WTC11 (cell line): ENCODE measurements around the gene TP53BP2. TPM values are rescaled to one million over a fixed set of nuclear protein-coding genes. Genes with fewer than 3 reads are reported as not detected.

Experiments
- ATAC-seq: fragments of 200-7000 bp; cut with Tn5 transposase; 2 replicates; pipeline ENCODE4 v1.10.0; 2021; ENCODE audit warnings: mild to moderate bottlenecking, moderate library complexity
- CTCF ChIA-PET: fragments of 300-600 bp; sonication (Branson Sonifier 250); formaldehyde crosslinking; loops from one replicate; lab custom pipeline; 2021; ENCODE audit warnings: antibody characterized with exemption; lab: Charles Lee
- POLR2A ChIA-PET: fragments of 350-600 bp; sonication (Branson Sonifier 250); formaldehyde crosslinking; loops from one replicate; lab custom pipeline; 2021; ENCODE audit warnings: antibody characterized with exemption; lab: Charles Lee
- DNase-seq: peaks from one replicate; pipeline ENCODE4 v3.0.0; 2021; ENCODE audit warnings: low spot score
- H3K27ac Mint-ChIP-seq: 2 replicates; pipeline ENCODE4 v1.8.0; 2021; ENCODE audit warnings: mixed read lengths
- H3K27me3 Mint-ChIP-seq: 2 replicates; pipeline ENCODE4 v1.8.0; 2021; ENCODE audit warnings: low read depth, mild to moderate bottlenecking, moderate library complexity, mixed read lengths
- H3K36me3 Mint-ChIP-seq: 2 replicates; pipeline ENCODE4 v1.8.0; 2021; ENCODE audit warnings: mixed read lengths
- H3K4me1 Mint-ChIP-seq: 2 replicates; pipeline ENCODE4 v1.8.0; 2022; ENCODE audit warnings: mixed read lengths
- H3K4me3 Mint-ChIP-seq: 2 replicates; pipeline ENCODE4 v1.8.0; 2021; ENCODE audit warnings: mild to moderate bottlenecking, moderate library complexity, mixed read lengths
- H3K9me3 Mint-ChIP-seq: 2 replicates; pipeline ENCODE4 v1.8.0; 2021; ENCODE audit warnings: mixed read lengths
- ATF2 ChIP-seq: sonication (generic); formaldehyde crosslinking; IDR thresholded peaks from 2 replicates; pipeline ENCODE4 v1.8.1; 2022; ENCODE audit warnings: low read depth, missing genetic modification reagents, borderline replicate concordance
- CBFB ChIP-seq: sonication (generic); formaldehyde crosslinking; IDR thresholded peaks from 2 replicates; pipeline ENCODE4 v1.8.1; 2022; ENCODE audit warnings: mild to moderate bottlenecking, low read depth, missing genetic modification reagents
- CREM ChIP-seq: sonication (generic); formaldehyde crosslinking; IDR thresholded peaks from 2 replicates; pipeline ENCODE4 v1.8.1; 2022; ENCODE audit warnings: mild to moderate bottlenecking, missing genetic modification reagents, moderate library complexity
- ELF4 ChIP-seq: sonication (generic); formaldehyde crosslinking; IDR thresholded peaks from 2 replicates; pipeline ENCODE4 v1.8.1; 2022; ENCODE audit warnings: low read depth, mild to moderate bottlenecking, moderate library complexity, missing genetic modification reagents
- EMX1 ChIP-seq: fragments of 250-450 bp; sonication (Bioruptor Pico); IDR thresholded peaks from 2 replicates; pipeline ENCODE4 v1.8.0; 2021; ENCODE audit warnings: mild to moderate bottlenecking
- ERG ChIP-seq: fragments of 250-450 bp; sonication (Bioruptor Pico); IDR thresholded peaks from 2 replicates; pipeline ENCODE4 v1.8.0; 2021; ENCODE audit warnings: mild to moderate bottlenecking
- ETV6 ChIP-seq: sonication (generic); formaldehyde crosslinking; IDR thresholded peaks from 2 replicates; pipeline ENCODE4 v1.8.1; 2022; ENCODE audit warnings: mild to moderate bottlenecking, missing genetic modification reagents
- FOXJ3 ChIP-seq: sonication (generic); formaldehyde crosslinking; IDR thresholded peaks from 2 replicates; pipeline ENCODE4 v1.9.0; 2021; ENCODE audit warnings: missing genetic modification reagents, mild to moderate bottlenecking, borderline replicate concordance
- FOXP4 ChIP-seq: sonication (generic); formaldehyde crosslinking; IDR thresholded peaks from 2 replicates; pipeline ENCODE4 v1.8.0; 2022; ENCODE audit warnings: mild to moderate bottlenecking, missing genetic modification reagents
- GABPB1 ChIP-seq: sonication (generic); formaldehyde crosslinking; IDR thresholded peaks from 2 replicates; pipeline ENCODE4 v1.8.1; 2023; ENCODE audit warnings: mild to moderate bottlenecking, missing genetic modification reagents
- IRF2 ChIP-seq: sonication (generic); formaldehyde crosslinking; IDR thresholded peaks from 2 replicates; pipeline ENCODE4 v1.8.0; 2022; ENCODE audit warnings: low read depth, missing genetic modification reagents, borderline replicate concordance
- MLX ChIP-seq: sonication (generic); formaldehyde crosslinking; IDR thresholded peaks from 2 replicates; pipeline ENCODE4 v1.8.1; 2023; ENCODE audit warnings: mild to moderate bottlenecking, missing genetic modification reagents, moderate library complexity
- NFE2L1 ChIP-seq: sonication (generic); formaldehyde crosslinking; IDR thresholded peaks from 2 replicates; pipeline ENCODE4 v1.8.1; 2023; ENCODE audit warnings: missing genetic modification reagents
- OVOL2 ChIP-seq: fragments of 250-450 bp; sonication (Bioruptor Pico); IDR thresholded peaks from 2 replicates; pipeline ENCODE4 v1.9.0; 2021; ENCODE audit warnings: mild to moderate bottlenecking, borderline replicate concordance
- PRRX2 ChIP-seq: fragments of 250-450 bp; sonication (Bioruptor Pico); IDR thresholded peaks from 2 replicates; pipeline ENCODE4 v1.8.0; 2021; ENCODE audit warnings: mild to moderate bottlenecking
- SMAD3 ChIP-seq: sonication (generic); formaldehyde crosslinking; IDR thresholded peaks from 2 replicates; pipeline ENCODE4 v1.8.0; 2022; ENCODE audit warnings: missing genetic modification reagents, mild to moderate bottlenecking, borderline replicate concordance
- ZNF121 ChIP-seq: sonication (generic); formaldehyde crosslinking; IDR thresholded peaks from 2 replicates; pipeline ENCODE4 v1.8.0; 2023; ENCODE audit warnings: missing genetic modification reagents
- ZNF423 ChIP-seq: fragments of 250-450 bp; sonication (Bioruptor Pico); IDR thresholded peaks from 2 replicates; pipeline ENCODE4 v2.1.2; 2022; ENCODE audit warnings: mild to moderate bottlenecking, moderate library complexity
- ZNF512 ChIP-seq: sonication (generic); formaldehyde crosslinking; IDR thresholded peaks from 2 replicates; pipeline ENCODE4 v1.8.1; 2022; ENCODE audit warnings: missing genetic modification reagents, borderline replicate concordance
- ZSCAN18 ChIP-seq: fragments of 250-450 bp; sonication (Bioruptor Pico); IDR thresholded peaks from 2 replicates; pipeline ENCODE4 v2.1.2; 2022; ENCODE audit warnings: mild to moderate bottlenecking, moderate library complexity
- total RNA-seq: library from RNA; stranded (reverse); gene quantifications from 3 replicates; pipeline ENCODE4 v1.2.3, GENCODE V29; 2021

TP53BP2 gene
- total RNA-seq, 1 experiment from 2014 or later: 42.7 TPM

GRCh38 chr1:223772771-223773160 lies 73.0 kb downstream of the TP53BP2 start:
- ATAC-seq (no peak; the same call in 1 of the 2 replicates), DNase-seq (no peak)
- H3K27ac Mint-ChIP-seq: no peak overlapping the region; the same call in 1 of the 2 replicates
- H3K4me3 Mint-ChIP-seq: no peak overlapping the region
- no peaks in the 10 kb centered on the region for H3K27me3 Mint-ChIP-seq
- POLR2A ChIA-PET: no interaction called here
- TF ChIP-seq FOXP4 (CRISPR knock-in tag): no peak
- no peak for TF ChIP-seq ZNF121 (CRISPR knock-in tag)
- TF ChIP-seq PRRX2 (CRISPR knock-in tag): no peak
- no peak for TF ChIP-seq IRF2 (CRISPR knock-in tag)
- TF ChIP-seq CBFB (CRISPR knock-in tag): no peak
- CTCF ChIA-PET: interaction anchor here (1.1 kb wide), 1 partner anchor 278 kb away, joined by 4 read pairs; no protein-coding TSS in a partner anchor
- peaks cover 17% of the 10 kb centered on the region for H3K4me1 Mint-ChIP-seq
- H3K36me3 Mint-ChIP-seq: peaks cover 38% of the 10 kb centered on the region
- H3K9me3 Mint-ChIP-seq: peaks cover 9% of the 10 kb centered on the region; the same call in 1 of the 2 replicates

GRCh38 chr1:223771814-223772770 lies 73.7 kb downstream of the TP53BP2 start:
- Mint-ChIP-seq H3K4me3 (no peak overlapping the region), H3K27ac (peak overlapping the region; percentile 69), H3K4me1 (peaks cover 17% of the 10 kb centered on the region), H3K9me3 (peaks cover 9% of the 10 kb centered on the region; the same call in 1 of the 2 replicates), H3K27me3 (no peaks in the 10 kb centered on the region), H3K36me3 (peaks cover 38% of the 10 kb centered on the region)
- CTCF ChIA-PET: interaction anchor here (0.7 to 1.5 kb wide), 6 partner anchors 8 to 279 kb away, joined by 3 to 7 read pairs (median 5); partner anchors contain the start of gene CAPN2
- peak; percentile 88 for ATAC-seq
- POLR2A ChIA-PET: no interaction called here
- DNase-seq: no peak
- no peak for TF ChIP-seq ZNF512 (CRISPR knock-in tag)
- no peak for TF ChIP-seq ZNF423
- TF ChIP-seq OVOL2 (CRISPR knock-in tag): no peak
- no peak for TF ChIP-seq MLX (CRISPR knock-in tag)
- no peak for TF ChIP-seq ETV6 (CRISPR knock-in tag)
- TF ChIP-seq ELF4 (CRISPR knock-in tag): no peak
- TF ChIP-seq ZSCAN18 (CRISPR knock-in tag): no peak
- no peak for TF ChIP-seq ATF2
- TF ChIP-seq SMAD3 (CRISPR knock-in tag): no peak
- TF ChIP-seq NFE2L1: no peak
- no peak for TF ChIP-seq CREM (CRISPR knock-in tag)
- TF ChIP-seq FOXJ3: no peak
- no peak for TF ChIP-seq ERG (CRISPR knock-in tag)
- no peak for TF ChIP-seq EMX1 (CRISPR knock-in tag)
- no peak for TF ChIP-seq GABPB1 (CRISPR knock-in tag)
